Endodermal cell (in vitro differentiated cells): ENCODE data around the gene IL15. TPM values are rescaled to one million over a fixed set of nuclear protein-coding genes. Genes with fewer than 3 reads are reported as not detected.

Experiments used
- DNase-seq: peaks from one replicate; pipeline ENCODE4 v3.0.0-alpha.2; 2017
- H3K27ac ChIP-seq: 2 replicates; pipeline ENCODE4 v1.5.1; 2013; ENCODE audit warnings: mild to moderate bottlenecking, low read depth, low read length, moderate library complexity
- H3K27me3 ChIP-seq: 2 replicates; pipeline ENCODE4 v1.6.1; 2013; ENCODE audit warnings: mild to moderate bottlenecking, low read length, moderate library complexity; ENCODE audit not compliant: insufficient read depth, control insufficient read depth, poor library complexity, severe bottlenecking
- H3K36me3 ChIP-seq: 2 replicates; pipeline ENCODE4 v1.7.0; 2013; ENCODE audit warnings: mild to moderate bottlenecking, low read length, moderate library complexity; ENCODE audit not compliant: control insufficient read depth, insufficient read depth
- H3K4me1 ChIP-seq: one replicate; pipeline ENCODE4 v1.7.0; 2013; ENCODE audit warnings: low read length; ENCODE audit not compliant: control insufficient read depth, insufficient read depth
- H3K4me3 ChIP-seq: 2 replicates; pipeline ENCODE4 v1.5.1; 2013; ENCODE audit warnings: mild to moderate bottlenecking, low read length, moderate library complexity
- H3K9ac ChIP-seq: 2 replicates; pipeline ENCODE4 v1.6.1; 2013; ENCODE audit warnings: mild to moderate bottlenecking, low read length, moderate library complexity; ENCODE audit not compliant: poor library complexity, severe bottlenecking; ENCODE audit errors: extremely low read depth
- H3K9me3 ChIP-seq: 2 replicates; pipeline ENCODE4 v1.6.1; 2013; ENCODE audit warnings: mild to moderate bottlenecking, low read length, moderate library complexity; ENCODE audit not compliant: control insufficient read depth
- H3K27ac Mint-ChIP-seq: 2 replicates; pipeline ENCODE4 v1.8.0; 2020; ENCODE audit warnings: mixed read lengths
- H3K27me3 Mint-ChIP-seq: 2 replicates; pipeline ENCODE4 v1.8.0; 2021; ENCODE audit warnings: mild to moderate bottlenecking, mixed read lengths; ENCODE audit not compliant: insufficient read depth
- H3K36me3 Mint-ChIP-seq: 2 replicates; pipeline ENCODE4 v1.8.0; 2020; ENCODE audit warnings: low read depth, mixed read lengths
- H3K4me1 Mint-ChIP-seq: 2 replicates; pipeline ENCODE4 v1.8.0; 2020; ENCODE audit warnings: mixed read lengths
- H3K4me3 Mint-ChIP-seq: 2 replicates; pipeline ENCODE4 v1.8.0; 2020; ENCODE audit warnings: mild to moderate bottlenecking, moderate library complexity, mixed read lengths
- H3K9me3 Mint-ChIP-seq: 2 replicates; pipeline ENCODE4 v1.8.0; 2020; ENCODE audit warnings: mild to moderate bottlenecking, mixed read lengths
- WGBS, 2 experiments: methylation state at CpG; one replicate each; pipeline versions ENCODE4 v1.1.5 to v1.1.7; 2013; ENCODE audit warnings: missing lambda C conversion rate in 2 of 2, mixed read lengths in 1 of 2; ENCODE audit not compliant: insufficient coverage in 1 of 2, insufficient read length in 1 of 2; 5-methylcytosine and 5-hydroxymethylcytosine counted together
- total RNA-seq, 2 donors: library from RNA; stranded (reverse); fragmentation: NEBNext Ultra II Directional in 1 of 2; extraction: Animal tissue kit (Norgen Biotek cat#: 25700) in 1 of 2; gene quantifications; 2 replicates in 1 of 2; 3 replicates in 1 of 2; pipeline ENCODE4 v1.2.1, GENCODE V29; 2021
- TF ChIP-seq, protein P1 (sequence below): fragments of 200-600 bp; sonication (generic); conservative IDR thresholded peaks from 2 replicates; pipeline ENCODE4 v1.5.0; 2021; ENCODE audit warnings: antibody characterized with exemption, mild to moderate bottlenecking

The IL15 gene
- total RNA-seq, 2 donors from 2014 or later, result 0.42 TPM

DNA sequence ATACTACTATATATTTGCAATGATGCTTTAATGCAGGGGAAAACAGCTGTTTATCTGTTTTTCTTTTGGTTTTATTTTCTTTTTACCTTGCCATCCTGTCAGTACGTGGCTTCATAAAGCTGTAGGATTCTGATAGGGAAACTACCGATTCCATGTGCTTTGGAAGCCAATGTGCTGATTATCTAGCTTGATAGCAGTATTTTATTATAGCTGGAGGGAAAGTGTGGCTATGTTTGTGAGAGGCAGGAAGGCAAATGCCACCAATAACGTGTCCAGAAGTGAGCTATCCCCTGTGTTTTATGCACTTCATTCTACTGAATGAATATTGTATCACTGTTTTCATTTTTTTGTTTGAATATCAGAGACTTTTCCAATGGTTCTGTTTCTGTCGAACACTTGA lies 43.7 kb downstream of the IL15 start:
- WGBS, 2 experiments, result 86 to 94% methylated on average over 3 to 4 of the region's 4 CpGs
- Mint-ChIP-seq H3K4me1 (no peaks in the 10 kb centered on the region), H3K27ac (no peak overlapping the region)

DNA sequence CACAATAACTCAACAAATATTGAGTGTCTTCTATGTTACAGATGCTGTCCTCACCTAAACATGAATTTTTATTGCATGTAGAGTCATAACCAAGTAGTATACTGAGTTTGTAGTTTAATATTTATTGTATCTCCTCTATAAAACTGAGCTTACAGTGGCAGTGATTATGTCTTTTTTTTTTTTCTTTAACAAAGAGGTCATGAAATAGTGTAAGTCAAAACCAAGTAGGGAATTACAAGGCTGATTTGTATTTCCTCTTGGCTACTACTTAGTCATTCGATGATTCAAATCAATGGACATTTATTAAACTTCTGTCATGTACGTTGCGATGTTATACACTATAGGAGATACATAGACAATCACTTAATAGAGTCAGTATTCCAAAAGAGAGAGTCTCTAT lies 48.4 kb downstream of the IL15 start:
- DNase-seq, result no peak
- Mint-ChIP-seq H3K27me3 (no peaks in the 10 kb centered on the region), H3K4me1 (no peaks in the 10 kb centered on the region), H3K9me3 (peaks cover 9% of the 10 kb centered on the region), H3K27ac (no peak overlapping the region), H3K4me3 (no peak overlapping the region), H3K36me3 (no peaks in the 10 kb centered on the region)
- TF ChIP-seq, protein P1, sequence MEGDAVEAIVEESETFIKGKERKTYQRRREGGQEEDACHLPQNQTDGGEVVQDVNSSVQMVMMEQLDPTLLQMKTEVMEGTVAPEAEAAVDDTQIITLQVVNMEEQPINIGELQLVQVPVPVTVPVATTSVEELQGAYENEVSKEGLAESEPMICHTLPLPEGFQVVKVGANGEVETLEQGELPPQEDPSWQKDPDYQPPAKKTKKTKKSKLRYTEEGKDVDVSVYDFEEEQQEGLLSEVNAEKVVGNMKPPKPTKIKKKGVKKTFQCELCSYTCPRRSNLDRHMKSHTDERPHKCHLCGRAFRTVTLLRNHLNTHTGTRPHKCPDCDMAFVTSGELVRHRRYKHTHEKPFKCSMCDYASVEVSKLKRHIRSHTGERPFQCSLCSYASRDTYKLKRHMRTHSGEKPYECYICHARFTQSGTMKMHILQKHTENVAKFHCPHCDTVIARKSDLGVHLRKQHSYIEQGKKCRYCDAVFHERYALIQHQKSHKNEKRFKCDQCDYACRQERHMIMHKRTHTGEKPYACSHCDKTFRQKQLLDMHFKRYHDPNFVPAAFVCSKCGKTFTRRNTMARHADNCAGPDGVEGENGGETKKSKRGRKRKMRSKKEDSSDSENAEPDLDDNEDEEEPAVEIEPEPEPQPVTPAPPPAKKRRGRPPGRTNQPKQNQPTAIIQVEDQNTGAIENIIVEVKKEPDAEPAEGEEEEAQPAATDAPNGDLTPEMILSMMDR, result no peak
- Histone ChIP-seq H3K9ac (no peak overlapping the region), H3K9me3 (no peaks in the 10 kb centered on the region), H3K4me1 (no peaks in the 10 kb centered on the region), H3K27me3 (no peaks in the 10 kb centered on the region), H3K36me3 (no peaks in the 10 kb centered on the region), H3K4me3 (no peak overlapping the region), H3K27ac (no peak overlapping the region)
- 91% methylated on average over 3 of the region's 3 CpGs; no CpG with 5 or more reads in 1 of the 2 experiments for WGBS, 2 experiments

More for the DNA sequence above, 43.7 kb downstream of the IL15 start:
- no peak for DNase-seq
- no peak overlapping the region for H3K4me3 Mint-ChIP-seq
- Histone ChIP-seq H3K9me3 (no peaks in the 10 kb centered on the region), H3K4me3 (no peak overlapping the region), H3K4me1 (no peaks in the 10 kb centered on the region), H3K27ac (no peak overlapping the region), H3K36me3 (no peaks in the 10 kb centered on the region), H3K9ac (no peak overlapping the region), H3K27me3 (no peaks in the 10 kb centered on the region)
- H3K27me3 Mint-ChIP-seq, result no peaks in the 10 kb centered on the region
- no peaks in the 10 kb centered on the region for H3K9me3 Mint-ChIP-seq
- TF ChIP-seq, protein P1, result no peak
- no peaks in the 10 kb centered on the region for H3K36me3 Mint-ChIP-seq

DNA sequence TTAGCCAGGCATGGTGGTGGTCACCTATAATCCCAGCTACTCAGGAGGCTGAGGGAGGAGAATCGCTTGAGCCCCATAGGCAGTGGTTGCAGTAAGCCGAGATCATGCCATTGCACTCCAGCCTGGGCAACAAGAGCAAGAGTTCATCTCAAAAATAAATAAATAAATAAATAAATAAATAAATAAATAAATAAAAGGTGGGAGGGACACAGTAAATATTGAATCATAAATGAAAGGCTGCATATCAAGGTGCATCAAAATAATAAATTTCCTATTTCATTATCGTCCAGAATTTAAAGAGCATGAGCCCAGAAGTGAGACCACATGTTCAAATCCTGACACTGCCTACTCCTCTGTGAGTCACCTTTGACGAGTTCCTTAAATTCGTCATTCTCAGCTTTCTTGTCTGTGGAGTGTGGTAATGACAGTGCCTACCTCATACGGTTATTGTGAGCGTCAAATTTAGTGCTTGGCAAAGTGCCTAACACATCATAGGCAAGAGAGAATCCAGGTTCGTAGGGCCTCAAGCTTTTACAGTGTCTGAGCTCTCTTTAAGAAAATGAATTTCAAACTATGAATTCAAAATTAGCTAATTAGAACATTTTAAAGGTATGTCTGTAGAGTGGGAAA lies 49.9 kb downstream of the IL15 start:
- WGBS, 2 experiments, result 88 to 91% methylated on average over 5 to 8 of the region's 8 CpGs
- no peak overlapping the region for H3K4me3 Mint-ChIP-seq
- H3K27ac Mint-ChIP-seq, result no peak overlapping the region

More for the DNA sequence above, 49.9 kb downstream of the IL15 start:
- no peak overlapping the region for H3K9ac ChIP-seq
- H3K27ac ChIP-seq, result no peak overlapping the region
- H3K4me3 ChIP-seq, result no peak overlapping the region
- Mint-ChIP-seq H3K4me1 (no peaks in the 10 kb centered on the region), H3K27me3 (no peaks in the 10 kb centered on the region), H3K9me3 (peaks cover 14% of the 10 kb centered on the region), H3K36me3 (no peaks in the 10 kb centered on the region)
- DNase-seq, result no peak
- H3K27me3 ChIP-seq, result no peaks in the 10 kb centered on the region
- no peaks in the 10 kb centered on the region for H3K4me1 ChIP-seq
- TF ChIP-seq, protein P1, result no peak
- H3K36me3 ChIP-seq, result no peaks in the 10 kb centered on the region
- H3K9me3 ChIP-seq, result no peaks in the 10 kb centered on the region
